Renal cortex interstitium (tissue), 15 donors: ENCODE data around the gene RAP2C. TPM values are rescaled to one million over a fixed set of nuclear protein-coding genes. Genes with fewer than 3 reads are reported as not detected.
A peak's percentile ranks its signal among the peaks of the same experiment; 100 is the strongest.

Experiments
- DNase-seq, 11 donors: peaks; one replicate each; pipeline ENCODE4 v3.0.0-alpha.2; 2013; ENCODE audit warnings: low read depth in 9 of 11, low spot score in 4 of 11; ENCODE audit errors: extremely low read depth in 1 of 11
- long read RNA-seq, 16 experiments: transcript quantifications; one replicate each; lab custom pipeline, GENCODE V29; 2026
- polyA plus RNA-seq, 3 donors: library from polyadenylated mRNA; unstranded; fragments of 120-200 nt; gene quantifications; one replicate each; pipeline ENCODE4 v1.2.1, GENCODE V29; 2013; ENCODE audit not compliant: insufficient read length in 3 of 3

RAP2C gene
- polyA plus RNA-seq = 10 to 100 TPM; 45.7 to 55.2 (median 53.0) TPM
- long read RNA-seq, donor 1, partial matches to known transcripts = 0 of 4 reads
- long read RNA-seq, donor 1, other reads (novel, unspliced or antisense) = 0 of 4 reads
- long read RNA-seq, donor 2, partial matches to known transcripts = 0 of 2 reads
- long read RNA-seq, donor 2, other reads (novel, unspliced or antisense) = 0 of 2 reads
- long read RNA-seq, donor 3, transcript RAP2C-201 (4 exons, 3,896 nt) = major isoform, 5 of 5 reads
- long read RNA-seq, donor 3, partial matches to known transcripts = 0 of 5 reads
- long read RNA-seq, donor 3, other reads (novel, unspliced or antisense) = 0 of 5 reads
- long read RNA-seq, donor 4 = 0 reads
- long read RNA-seq, donor 5, partial matches to known transcripts = 6 of 15 reads
- long read RNA-seq, donor 5, other reads (novel, unspliced or antisense) = 6 of 15 reads
- long read RNA-seq, donor 6, partial matches to known transcripts = 0 of 3 reads
- long read RNA-seq, donor 6, other reads (novel, unspliced or antisense) = 0 of 3 reads
- long read RNA-seq, donor 7, transcript RAP2C-201 (4 exons, 3,896 nt) = major isoform, 5 of 14 reads
- long read RNA-seq, donor 7, partial matches to known transcripts = 8 of 14 reads
- long read RNA-seq, donor 7, other reads (novel, unspliced or antisense) = 0 of 14 reads
- long read RNA-seq, donor 8, partial matches to known transcripts = 10 of 13 reads
- long read RNA-seq, donor 8, other reads (novel, unspliced or antisense) = 0 of 13 reads
- long read RNA-seq, donor 9, transcript RAP2C-201 (4 exons, 3,896 nt) = major isoform, 5 of 6 reads
- long read RNA-seq, donor 9, partial matches to known transcripts = 0 of 6 reads
- long read RNA-seq, donor 9, other reads (novel, unspliced or antisense) = 0 of 6 reads
- long read RNA-seq, donor 10, partial matches to known transcripts = 6 of 9 reads
- long read RNA-seq, donor 10, other reads (novel, unspliced or antisense) = 0 of 9 reads
- long read RNA-seq, donor 11, partial matches to known transcripts = 0 of 3 reads
- long read RNA-seq, donor 11, other reads (novel, unspliced or antisense) = 0 of 3 reads
- long read RNA-seq, donor 12 = 0 reads
- long read RNA-seq, donor 13, transcript RAP2C-201 (4 exons, 3,896 nt) = major isoform, 7 of 14 reads
- long read RNA-seq, donor 13, partial matches to known transcripts = 7 of 14 reads
- long read RNA-seq, donor 13, other reads (novel, unspliced or antisense) = 0 of 14 reads
- long read RNA-seq, donor 14, transcript RAP2C-201 (4 exons, 3,896 nt) = major isoform, 5 of 10 reads
- long read RNA-seq, donor 14, partial matches to known transcripts = 5 of 10 reads
- long read RNA-seq, donor 14, other reads (novel, unspliced or antisense) = 0 of 10 reads
- long read RNA-seq, donor 15, partial matches to known transcripts = 0 of 3 reads
- long read RNA-seq, donor 15, other reads (novel, unspliced or antisense) = 0 of 3 reads
- long read RNA-seq, donor 16, transcript RAP2C-201 (4 exons, 3,896 nt) = major isoform, 9 of 25 reads
- long read RNA-seq, donor 16, partial matches to known transcripts = 15 of 25 reads
- long read RNA-seq, donor 16, other reads (novel, unspliced or antisense) = 0 of 25 reads

- DNase-seq = peak in 8 of 11 donors; percentile 25 to 67 (median 39)
Observed at GRCh38 chrX:132219343-132219768, at the start of gene RAP2C. TSS of gene RAP2C (minus strand) at chrX:132219447. CDS start at chrX:132217268, 2,179 bp downstream.

DNA sequence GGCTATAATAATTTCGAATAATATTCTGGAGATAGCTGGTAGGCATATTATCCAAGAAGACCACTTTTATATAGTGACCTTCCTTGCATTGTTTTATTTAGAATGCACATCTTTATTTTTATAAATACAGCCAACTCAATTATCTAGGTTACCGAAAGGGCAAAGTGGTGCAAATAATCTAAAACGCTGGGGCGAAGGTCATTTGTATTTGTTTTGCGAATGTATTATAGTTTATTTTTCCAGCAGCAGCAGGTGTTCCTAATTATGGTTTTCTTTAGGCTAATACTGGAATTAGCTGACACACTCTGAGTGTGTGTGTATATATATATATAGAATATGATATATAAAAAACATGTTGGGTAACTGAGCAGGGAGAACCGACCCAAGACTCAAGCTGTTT is 48.1 kb upstream of the RAP2C start:
- DNase-seq = no peak

DNA sequence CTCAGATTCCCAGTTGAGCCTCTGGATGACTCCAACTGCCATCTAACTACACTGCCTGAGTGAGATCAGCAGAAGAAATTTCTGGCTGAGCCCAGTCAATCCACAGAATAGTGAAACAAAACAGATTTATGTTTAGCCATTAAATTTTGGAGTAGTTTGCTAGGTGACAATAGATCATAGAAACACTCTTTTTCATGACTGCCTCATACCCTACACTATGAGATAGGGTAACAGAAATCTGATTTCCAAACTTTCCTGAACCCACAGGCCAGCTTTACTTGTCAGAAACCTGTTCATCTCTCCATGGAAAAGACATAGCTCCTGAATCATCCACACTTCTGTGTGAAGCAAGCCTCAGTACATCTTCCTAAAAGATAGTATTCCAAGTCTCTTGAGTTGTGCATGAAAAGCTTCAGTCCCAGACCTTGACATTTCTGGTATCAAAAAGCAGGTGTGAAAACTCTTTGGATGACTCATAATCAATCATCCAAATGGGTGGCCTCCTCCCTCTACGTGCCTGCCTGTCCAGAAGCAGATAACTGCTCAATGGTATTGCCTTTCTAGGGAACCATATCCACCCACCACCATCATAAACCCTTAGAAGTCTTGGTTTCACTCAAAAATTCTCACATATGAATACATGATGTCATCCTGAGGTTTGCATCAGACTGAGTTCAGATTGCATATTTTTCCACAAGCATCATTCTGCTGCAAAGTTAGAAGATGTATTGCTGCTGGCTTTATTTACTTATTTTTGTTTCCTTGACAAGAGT is 47.5 kb upstream of the RAP2C start:
- DNase-seq = no peak

- DNase-seq = no peak
Observed at GRCh38 chrX:132263127-132263526, 43.9 kb upstream of the RAP2C start.

DNA sequence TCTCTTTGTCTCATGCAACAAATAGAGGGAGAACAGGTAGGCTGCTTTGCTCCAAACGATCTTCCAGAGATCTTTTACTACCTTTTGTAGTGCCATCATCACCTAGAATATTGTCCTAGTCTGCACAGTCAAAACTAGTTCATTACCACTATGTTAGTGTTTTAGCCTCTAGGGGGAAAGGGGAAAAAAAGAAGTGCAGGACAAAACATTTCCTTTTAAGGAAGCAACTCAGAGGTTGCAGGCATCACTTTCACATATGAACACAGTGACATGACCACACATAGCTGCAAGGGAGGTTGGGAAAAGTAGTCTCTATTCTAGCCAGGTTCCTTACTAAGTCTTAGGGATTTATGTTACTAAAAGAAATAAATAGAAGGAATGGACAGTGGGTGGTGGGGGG is 39.3 kb upstream of the RAP2C start:
- DNase-seq = no peak

GRCh38 chrX:132257116-132257515 is 37.9 kb upstream of the RAP2C start:
- no peak for DNase-seq

DNA sequence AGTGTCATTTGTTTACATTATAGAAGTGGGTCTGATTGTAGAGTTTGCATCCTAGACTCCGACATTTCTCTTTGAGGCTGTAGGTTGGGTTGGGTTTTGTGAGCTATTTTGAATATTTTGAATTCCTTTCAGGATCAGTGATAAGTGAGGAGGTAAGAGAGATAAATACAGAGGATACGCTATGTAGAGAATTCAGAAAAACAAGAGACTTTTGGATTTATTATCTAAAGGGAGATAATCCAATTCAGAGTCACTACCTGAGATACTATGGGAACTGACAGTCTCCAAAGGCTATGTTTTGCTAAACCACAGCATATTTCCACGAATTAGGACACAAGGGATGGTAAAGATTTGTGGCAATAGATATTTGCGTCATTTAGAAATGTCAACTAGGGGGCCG is 16.9 kb upstream of the RAP2C start:
- no peak for DNase-seq

- DNase-seq = no peak
Observed at GRCh38 chrX:132235488-132235887, 16.2 kb upstream of the RAP2C start.

- DNase-seq = no peak
Observed at GRCh38 chrX:132231587-132231986, 12.3 kb upstream of the RAP2C start.

GRCh38 chrX:132227383-132228112 is 8.3 kb upstream of the RAP2C start:
- no peak for DNase-seq

- no peak for DNase-seq
Observed at GRCh38 chrX:132226169-132226568, 6.9 kb upstream of the RAP2C start.

- peak in 10 of 11 donors; percentile 37 to 82 (median 70) for DNase-seq
Observed at GRCh38 chrX:132218100-132218812, 991 bp downstream of the RAP2C start.

GRCh38 chrX:132217203-132218073 is 1.8 kb downstream of the RAP2C start:
- peak in 10 of 11 donors; percentile 49 to 78 (median 61) for DNase-seq

- DNase-seq = peak in 1 of 11 donors; percentile 2
Observed at GRCh38 chrX:132216806-132217202, 2.4 kb downstream of the RAP2C start.

DNA sequence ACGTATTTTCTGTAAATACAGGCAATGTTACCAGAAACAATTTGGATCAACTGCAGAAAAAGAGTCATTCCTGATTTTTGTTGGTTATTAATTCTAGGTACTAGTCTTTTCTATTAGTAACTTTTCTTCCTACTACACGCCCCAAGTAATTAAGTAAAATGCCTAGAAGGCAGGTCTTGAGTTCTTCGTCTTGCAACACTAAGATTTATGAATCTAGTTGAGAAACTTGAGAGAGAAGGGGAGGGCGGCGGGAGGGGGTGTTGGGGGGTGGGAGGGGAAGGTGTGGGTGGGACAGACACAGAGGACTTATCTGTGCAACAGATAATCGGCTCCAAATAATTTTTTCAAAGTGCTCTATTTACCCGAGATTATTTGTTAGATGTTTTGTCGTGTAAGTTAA is 3.0 kb downstream of the RAP2C start:
- no peak for DNase-seq

DNA sequence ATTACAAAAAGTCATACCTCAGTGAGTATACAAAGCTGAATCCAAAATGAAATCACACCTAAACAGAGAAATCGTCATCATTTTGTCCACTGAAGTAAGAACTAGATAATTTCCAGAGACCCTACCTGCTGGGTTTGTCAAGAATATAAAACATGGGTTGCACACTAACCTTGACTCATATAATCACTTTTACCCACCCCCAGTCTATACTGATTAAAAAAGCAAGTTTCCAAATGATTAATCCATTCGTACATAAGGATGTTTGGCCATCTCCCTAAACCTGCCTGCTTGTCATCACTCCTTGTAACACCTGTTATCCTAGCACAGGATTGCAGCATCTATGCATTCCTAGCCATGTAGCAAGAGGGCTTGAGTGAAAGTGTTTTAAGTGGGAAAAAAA is 4.7 kb downstream of the RAP2C start:
- no peak for DNase-seq
